HepG2 (cell line): Measurements from ENCODE around the gene NSD2. TPM values are rescaled to one million over a fixed set of nuclear protein-coding genes. Genes with fewer than 3 reads are reported as not detected.

Experiments
- ATAC-seq: fragments of 200-7000 bp; cut with Tn5 transposase; 3 replicates; pipeline ENCODE4 v1.9.1; 2020; ENCODE audit warnings: mild to moderate bottlenecking, moderate library complexity
- BruUV-seq: library from RNA; stranded (reverse); fragments of 400-500 nt; replicated peaks from 2 replicates; lab custom pipeline; 2021; lab: Mats Ljungman, UMichigan
- CTCF ChIA-PET: fragments of 300-600 bp; formaldehyde crosslinking; extraction: SDS; loops from one replicate; lab custom pipeline; 2021; ENCODE audit warnings: low total read pairs, inconsistent platforms, low intra/inter-chr PET ratio; lab: Yijun Ruan, JAX
- POLR2A ChIA-PET: fragments of 350-600 bp; sonication (Branson Sonifier 250); formaldehyde crosslinking; loops from one replicate; lab custom pipeline; 2020; ENCODE audit warnings: antibody characterized with exemption, inconsistent platforms; lab: Yijun Ruan, JAX
- DNase-seq: peaks from one replicate; pipeline ENCODE4 v3.0.0-alpha.2; 2015; ENCODE audit warnings: low spot score
- FAIRE-seq: peaks from 3 replicates; lab custom pipeline; 2011; peaks lifted over from hg19 to GRCh38; lab: Jason Lieb, UNC
- H2AFZ ChIP-seq: one replicate; pipeline ENCODE4 v1.6.1; 2011; ENCODE audit warnings: low read length, inconsistent platforms
- H3K27ac ChIP-seq: fragments of 300-600 bp; 3 replicates; pipeline ENCODE4 v1.8.0; 2011; ENCODE audit warnings: mixed run types, mild to moderate bottlenecking, mixed read lengths, low read length, inconsistent platforms; ENCODE audit not compliant: insufficient read depth; ENCODE audit errors: extremely low read length
- H3K27me3 ChIP-seq, 2 experiments: fragments of 200-600 bp in 1 of 2; 2 replicates in 1 of 2; 3 replicates in 1 of 2; pipeline versions ENCODE4 v1.6.0 to v1.8.0; 2011; ENCODE audit warnings: low read length in 2 of 2, mild to moderate bottlenecking in 2 of 2, moderate library complexity in 2 of 2, inconsistent platforms in 1 of 2; ENCODE audit not compliant: insufficient read depth in 2 of 2, control insufficient read depth in 1 of 2
- H3K36me3 ChIP-seq, 2 experiments: fragments of 200-600 bp in 1 of 2; replicated peaks in 1 of 2; 2 replicates in 1 of 2; 3 replicates in 1 of 2; pipeline versions ENCODE4 v1.5.1 to v1.8.0; 2011; ENCODE audit warnings: low read length in 2 of 2, inconsistent platforms in 1 of 2; ENCODE audit not compliant: insufficient read depth in 2 of 2, control insufficient read depth in 1 of 2
- H3K4me1 ChIP-seq: 2 replicates; pipeline ENCODE4 v1.5.1; 2012; ENCODE audit warnings: low read length, inconsistent platforms; ENCODE audit not compliant: insufficient read depth
- H3K4me2 ChIP-seq: 2 replicates; pipeline ENCODE4 v1.6.0; 2011; ENCODE audit warnings: low read depth, low read length, inconsistent platforms
- H3K4me3 ChIP-seq, 3 experiments: fragments of 200-600 bp in 1 of 3; sonication (generic), shearing (Covaris generic) in 1 of 3; replicated peaks in 1 of 3; 2 replicates each; pipeline ENCODE4 v1.5.1; 2011 to 2016; ENCODE audit warnings: low read length in 3 of 3, inconsistent platforms in 2 of 3, low read depth in 2 of 3, mild to moderate bottlenecking in 2 of 3, control low read depth in 1 of 3, mixed read lengths in 1 of 3; ENCODE audit not compliant: insufficient read depth in 1 of 3
- H3K79me2 ChIP-seq: one replicate; pipeline ENCODE4 v1.6.1; 2011; ENCODE audit warnings: low read length, inconsistent platforms; ENCODE audit not compliant: insufficient read depth
- H3K9ac ChIP-seq: 2 replicates; pipeline ENCODE4 v1.6.0; 2011; ENCODE audit warnings: mild to moderate bottlenecking, low read depth, low read length, inconsistent platforms; ENCODE audit not compliant: insufficient read depth
- H3K9me3 ChIP-seq: 2 replicates; pipeline ENCODE4 v1.5.1; 2012; ENCODE audit warnings: mild to moderate bottlenecking, low read length
- H4K20me1 ChIP-seq: 2 replicates; pipeline ENCODE4 v1.6.0; 2011; ENCODE audit warnings: inconsistent platforms, mild to moderate bottlenecking, low read length, moderate library complexity; ENCODE audit not compliant: insufficient read depth
- AGO2 ChIP-seq: fragments of 200-400 bp; formaldehyde crosslinking; optimal IDR thresholded peaks from 2 replicates; pipeline ENCODE3; 2017; ENCODE audit warnings: mild to moderate bottlenecking, low read depth, low read length, moderate library complexity
- EP300 ChIP-seq, 3 experiments: sonication (generic) in 1 of 3; formaldehyde crosslinking in 1 of 3; IDR thresholded peaks; 2 replicates each; pipeline versions ENCODE4 v1.5.1 to v1.6.1; 2011 to 2020; ENCODE audit warnings: low read depth in 2 of 3, low read length in 2 of 3, borderline replicate concordance in 1 of 3, improper control_type of control experiment in 1 of 3, mild to moderate bottlenecking in 1 of 3, missing genetic modification reagents in 1 of 3, moderate library complexity in 1 of 3
- HOXA5 ChIP-seq: sonication (generic); formaldehyde crosslinking; IDR thresholded peaks from 2 replicates; pipeline ENCODE4 v1.4.0; 2020; ENCODE audit warnings: missing genetic modification reagents
- HOXA7 ChIP-seq: sonication (generic); formaldehyde crosslinking; IDR thresholded peaks from 2 replicates; pipeline ENCODE4 v1.8.1; 2022; ENCODE audit warnings: mild to moderate bottlenecking, missing genetic modification reagents, moderate library complexity
- ZNF3 ChIP-seq: IDR thresholded peaks from 2 replicates; pipeline ENCODE4 v1.7.0; 2017; ENCODE audit warnings: inconsistent platforms
- WGBS: methylation state at CpG from one replicate; pipeline ENCODE4 v1.1.6; 2017; ENCODE audit warnings: low lambda C conversion rate; 5-methylcytosine and 5-hydroxymethylcytosine counted together
- in situ Hi-C: cut with HindIII; loops from 2 replicates; pipeline ENCODE4 v1.10.0; 2017; ENCODE audit warnings: low pct_unique_long_range_greater_than_20kb; ENCODE audit not compliant: extremely low pct_ligation_motif_present
- intact Hi-C: fragments of 100-400 bp; cut with micrococcal nuclease; formaldehyde crosslinking; loops from one replicate; pipeline ENCODE4 v1.10.0; 2022; ENCODE audit not compliant: unreplicated experiment
- polyA plus RNA-seq, 8 experiments: library from polyadenylated mRNA; depleted of rRNA in 3 of 8; stranded (reverse) in 7 of 8; unstranded in 1 of 8; fragments of >200 nt; fragmentation: Illumina TruSeq in 4 of 8; extraction: Trizol in 4 of 8; gene quantifications; 2 replicates each; pipeline versions ENCODE4 v1.2.1 to v1.2.3, GENCODE V29; 2011 to 2016; ENCODE audit warnings: low read depth in 4 of 8, missing spikeins in 1 of 8, mixed read lengths in 1 of 8; ENCODE audit not compliant: insufficient read depth in 1 of 8
- total RNA-seq, 5 experiments: library from RNA; depleted of rRNA; stranded (reverse); fragments of >200 nt; fragmentation: Illumina TruSeq; extraction: Trizol; gene quantifications; 2 replicates each; pipeline ENCODE4 v1.2.3, GENCODE V29; 2016; ENCODE audit warnings: low read depth in 1 of 5
- TF ChIP-seq, protein P1 (sequence below): sonication (generic); formaldehyde crosslinking; IDR thresholded peaks from 2 replicates; pipeline ENCODE4 v1.4.0; 2020; ENCODE audit warnings: missing genetic modification reagents
- TF ChIP-seq, protein P2 (sequence below): IDR thresholded peaks from 2 replicates; pipeline ENCODE4 v1.6.1; 2012; ENCODE audit warnings: inconsistent platforms
- TF ChIP-seq, protein P3 (sequence below): sonication (generic); formaldehyde crosslinking; IDR thresholded peaks from 2 replicates; pipeline ENCODE4 v1.5.1; 2020; ENCODE audit warnings: mild to moderate bottlenecking, missing genetic modification reagents, moderate library complexity
- TF ChIP-seq, protein P4 (sequence below): sonication (generic); formaldehyde crosslinking; IDR thresholded peaks from 2 replicates; pipeline ENCODE4 v1.5.0; 2020; ENCODE audit warnings: missing genetic modification reagents

The NSD2 gene
- total and polyA plus RNA-seq, 2 of the 13 experiments (the other 11 are each of a cell fraction or from before 2014, with no cell fraction given) = 22.0 to 65.9 TPM

DNA sequence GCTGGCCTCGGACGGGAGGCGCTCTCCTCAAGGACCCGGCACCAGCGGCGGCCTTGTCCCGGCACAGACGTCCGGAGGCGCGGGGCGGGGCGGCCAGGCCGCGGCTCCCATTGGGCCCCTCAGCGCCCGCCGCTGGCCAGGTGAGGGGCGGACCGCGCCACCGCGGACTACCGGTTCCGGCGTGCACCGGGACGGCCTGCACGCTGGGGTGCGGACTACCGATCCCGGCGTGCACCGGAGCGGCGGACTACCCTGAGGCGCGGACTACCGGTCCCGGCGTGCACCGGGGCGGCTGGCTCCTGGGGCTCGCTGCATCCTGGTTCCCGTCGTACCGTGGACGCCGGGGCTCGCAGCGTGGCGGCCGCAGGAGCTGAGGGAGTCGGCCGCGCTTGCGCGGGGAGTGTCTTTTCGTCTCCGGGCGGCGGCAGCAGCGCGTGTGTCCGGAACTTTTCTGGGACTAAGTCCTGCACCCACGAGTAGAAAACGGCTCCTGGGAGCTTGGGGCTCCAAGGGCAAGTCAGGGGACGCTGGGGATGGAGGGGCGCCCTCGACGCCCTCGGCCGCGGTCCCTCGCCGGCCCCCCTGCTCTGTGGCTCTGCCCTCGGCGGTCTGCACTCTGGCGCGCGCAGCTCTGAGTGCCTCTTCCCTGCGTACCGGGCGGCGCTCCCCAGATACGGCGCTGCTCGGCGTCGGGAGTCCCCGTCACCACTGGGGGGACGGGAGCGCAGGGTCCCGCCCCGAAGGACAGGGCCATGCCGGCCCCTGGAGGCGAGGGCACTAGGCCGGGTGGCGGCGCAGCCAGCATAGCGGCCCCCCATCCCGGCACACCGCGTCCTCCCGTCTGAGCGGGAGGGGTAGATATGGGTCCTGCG is 14.9 kb upstream of the NSD2 start, which contains the start of gene LETM1 (continued):
- no peak for TF ChIP-seq ZNF3
- TF ChIP-seq, protein P1, sequence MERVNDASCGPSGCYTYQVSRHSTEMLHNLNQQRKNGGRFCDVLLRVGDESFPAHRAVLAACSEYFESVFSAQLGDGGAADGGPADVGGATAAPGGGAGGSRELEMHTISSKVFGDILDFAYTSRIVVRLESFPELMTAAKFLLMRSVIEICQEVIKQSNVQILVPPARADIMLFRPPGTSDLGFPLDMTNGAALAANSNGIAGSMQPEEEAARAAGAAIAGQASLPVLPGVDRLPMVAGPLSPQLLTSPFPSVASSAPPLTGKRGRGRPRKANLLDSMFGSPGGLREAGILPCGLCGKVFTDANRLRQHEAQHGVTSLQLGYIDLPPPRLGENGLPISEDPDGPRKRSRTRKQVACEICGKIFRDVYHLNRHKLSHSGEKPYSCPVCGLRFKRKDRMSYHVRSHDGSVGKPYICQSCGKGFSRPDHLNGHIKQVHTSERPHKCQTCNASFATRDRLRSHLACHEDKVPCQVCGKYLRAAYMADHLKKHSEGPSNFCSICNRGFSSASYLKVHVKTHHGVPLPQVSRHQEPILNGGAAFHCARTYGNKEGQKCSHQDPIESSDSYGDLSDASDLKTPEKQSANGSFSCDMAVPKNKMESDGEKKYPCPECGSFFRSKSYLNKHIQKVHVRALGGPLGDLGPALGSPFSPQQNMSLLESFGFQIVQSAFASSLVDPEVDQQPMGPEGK (CRISPR knock-in tag) = peak; percentile 59

DNA sequence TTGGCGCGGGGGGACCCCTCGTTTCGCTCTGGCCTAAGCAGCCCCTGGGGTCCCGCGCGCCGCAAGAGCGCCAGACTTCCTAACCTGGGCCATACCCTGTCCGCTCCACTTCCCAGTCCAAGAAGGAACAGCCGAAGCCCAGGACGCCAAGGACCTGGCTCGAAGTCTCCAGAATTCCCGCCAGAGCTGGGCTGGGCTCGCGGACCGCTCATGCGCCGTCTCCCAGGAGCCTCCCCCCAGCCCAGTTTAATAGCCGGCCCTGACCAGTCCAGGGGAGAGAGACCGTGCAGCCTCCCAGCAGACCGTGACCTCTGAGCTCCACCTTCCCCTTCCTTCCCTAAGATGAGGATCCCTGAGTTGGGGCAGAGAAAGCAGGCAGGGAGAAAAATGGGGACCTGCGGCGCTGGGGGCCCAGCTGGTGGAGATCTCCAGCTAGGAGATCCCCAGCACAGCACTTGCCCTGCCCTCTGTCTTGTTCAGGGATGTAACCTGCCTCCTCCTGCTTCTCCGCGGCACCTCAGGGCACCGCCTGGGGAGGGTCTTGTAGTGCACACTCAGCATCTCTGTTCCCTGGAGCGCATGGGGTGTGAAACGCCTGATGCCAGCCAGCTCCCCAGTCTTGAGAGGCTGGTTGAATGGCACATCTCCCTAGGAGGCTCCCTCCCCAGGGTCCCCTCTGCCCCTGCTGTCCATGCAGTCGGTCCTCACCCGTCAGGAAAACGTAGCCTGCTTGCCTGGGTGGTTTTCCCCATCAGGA is 14.1 kb upstream of the NSD2 start:
- Histone ChIP-seq H3K9me3 (no peaks in the 10 kb centered on the region), H3K4me3 (peak overlapping the region; percentile 90 to 96 (median 92)), H4K20me1 (no peaks in the 10 kb centered on the region), H3K4me2 (peak overlapping the region; percentile 89), H3K79me2 (peaks cover 37% of the 10 kb centered on the region), H3K4me1 (peaks cover 68% of the 10 kb centered on the region), H3K27me3 (no peaks in the 10 kb centered on the region; a peak in 1 of 5 replicates), H3K36me3 (no peaks in the 10 kb centered on the region; a peak in 1 of 5 replicates), H3K9ac (peak overlapping the region; percentile 68), H3K27ac (peak overlapping the region; percentile 63), H2AFZ (no peak overlapping the region)
- intact Hi-C loops = loop anchor here (2.0 kb wide), 2 partner anchors 14 to 42 kb away; partner anchors contain the start of gene NSD2
- BruUV-seq = no TSS peak
- 48% methylated on average over 12 of the region's 32 CpGs for WGBS
- ChIA-PET CTCF (interaction anchor here (1.2 kb wide), 1 partner anchor 42 kb away, joined by 4 read pairs; no protein-coding TSS in a partner anchor), POLR2A (interaction anchor here (1.0 to 2.0 kb wide), 8 partner anchors 9 to 136 kb away, joined by 3 to 16 read pairs (median 4); partner anchors contain the start of genes NSD2, TACC3 and TMEM129)
- DNase-seq (no peak), ATAC-seq (peak; percentile 13), FAIRE-seq (no peak)
- in situ Hi-C loops = no loop called here
- TF ChIP-seq HOXA5 (CRISPR knock-in tag) (no peak; the same call in 1 of the 2 replicates), HOXA7 (no peak), EP300 (IDR thresholded peaks at IDR 0.05; ENCODE audit: low read depth in 2 of 2, low read length in 2 of 2) (no peak), EP300 (CRISPR knock-in tag; IDR thresholded peaks at IDR 0.05; ENCODE audit: borderline replicate concordance) (0 out of 2 replicates have a peak, but pooled peaks have one; percentile 35), AGO2 (peak; percentile 18)
- TF ChIP-seq, protein P2, sequence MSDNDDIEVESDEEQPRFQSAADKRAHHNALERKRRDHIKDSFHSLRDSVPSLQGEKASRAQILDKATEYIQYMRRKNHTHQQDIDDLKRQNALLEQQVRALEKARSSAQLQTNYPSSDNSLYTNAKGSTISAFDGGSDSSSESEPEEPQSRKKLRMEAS = 0 out of 2 replicates have a peak, but pooled peaks have one; percentile 7
- TF ChIP-seq, protein P3, sequence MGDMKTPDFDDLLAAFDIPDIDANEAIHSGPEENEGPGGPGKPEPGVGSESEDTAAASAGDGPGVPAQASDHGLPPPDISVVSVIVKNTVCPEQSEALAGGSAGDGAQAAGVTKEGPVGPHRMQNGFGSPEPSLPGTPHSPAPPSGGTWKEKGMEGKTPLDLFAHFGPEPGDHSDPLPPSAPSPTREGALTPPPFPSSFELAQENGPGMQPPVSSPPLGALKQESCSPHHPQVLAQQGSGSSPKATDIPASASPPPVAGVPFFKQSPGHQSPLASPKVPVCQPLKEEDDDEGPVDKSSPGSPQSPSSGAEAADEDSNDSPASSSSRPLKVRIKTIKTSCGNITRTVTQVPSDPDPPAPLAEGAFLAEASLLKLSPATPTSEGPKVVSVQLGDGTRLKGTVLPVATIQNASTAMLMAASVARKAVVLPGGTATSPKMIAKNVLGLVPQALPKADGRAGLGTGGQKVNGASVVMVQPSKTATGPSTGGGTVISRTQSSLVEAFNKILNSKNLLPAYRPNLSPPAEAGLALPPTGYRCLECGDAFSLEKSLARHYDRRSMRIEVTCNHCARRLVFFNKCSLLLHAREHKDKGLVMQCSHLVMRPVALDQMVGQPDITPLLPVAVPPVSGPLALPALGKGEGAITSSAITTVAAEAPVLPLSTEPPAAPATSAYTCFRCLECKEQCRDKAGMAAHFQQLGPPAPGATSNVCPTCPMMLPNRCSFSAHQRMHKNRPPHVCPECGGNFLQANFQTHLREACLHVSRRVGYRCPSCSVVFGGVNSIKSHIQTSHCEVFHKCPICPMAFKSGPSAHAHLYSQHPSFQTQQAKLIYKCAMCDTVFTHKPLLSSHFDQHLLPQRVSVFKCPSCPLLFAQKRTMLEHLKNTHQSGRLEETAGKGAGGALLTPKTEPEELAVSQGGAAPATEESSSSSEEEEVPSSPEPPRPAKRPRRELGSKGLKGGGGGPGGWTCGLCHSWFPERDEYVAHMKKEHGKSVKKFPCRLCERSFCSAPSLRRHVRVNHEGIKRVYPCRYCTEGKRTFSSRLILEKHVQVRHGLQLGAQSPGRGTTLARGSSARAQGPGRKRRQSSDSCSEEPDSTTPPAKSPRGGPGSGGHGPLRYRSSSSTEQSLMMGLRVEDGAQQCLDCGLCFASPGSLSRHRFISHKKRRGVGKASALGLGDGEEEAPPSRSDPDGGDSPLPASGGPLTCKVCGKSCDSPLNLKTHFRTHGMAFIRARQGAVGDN (CRISPR knock-in tag) = peak; percentile 30; the same call in 1 of the 2 replicates
- TF ChIP-seq, protein P4, sequence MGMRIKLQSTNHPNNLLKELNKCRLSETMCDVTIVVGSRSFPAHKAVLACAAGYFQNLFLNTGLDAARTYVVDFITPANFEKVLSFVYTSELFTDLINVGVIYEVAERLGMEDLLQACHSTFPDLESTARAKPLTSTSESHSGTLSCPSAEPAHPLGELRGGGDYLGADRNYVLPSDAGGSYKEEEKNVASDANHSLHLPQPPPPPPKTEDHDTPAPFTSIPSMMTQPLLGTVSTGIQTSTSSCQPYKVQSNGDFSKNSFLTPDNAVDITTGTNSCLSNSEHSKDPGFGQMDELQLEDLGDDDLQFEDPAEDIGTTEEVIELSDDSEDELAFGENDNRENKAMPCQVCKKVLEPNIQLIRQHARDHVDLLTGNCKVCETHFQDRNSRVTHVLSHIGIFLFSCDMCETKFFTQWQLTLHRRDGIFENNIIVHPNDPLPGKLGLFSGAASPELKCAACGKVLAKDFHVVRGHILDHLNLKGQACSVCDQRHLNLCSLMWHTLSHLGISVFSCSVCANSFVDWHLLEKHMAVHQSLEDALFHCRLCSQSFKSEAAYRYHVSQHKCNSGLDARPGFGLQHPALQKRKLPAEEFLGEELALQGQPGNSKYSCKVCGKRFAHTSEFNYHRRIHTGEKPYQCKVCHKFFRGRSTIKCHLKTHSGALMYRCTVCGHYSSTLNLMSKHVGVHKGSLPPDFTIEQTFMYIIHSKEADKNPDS (CRISPR knock-in tag) = no peak
